A673 (cell line): ENCODE measurements around the gene POLE2.
"Not testable (repeated sequence)": the region's sequence is repeated elsewhere in the genome, so short reads cannot be mapped to it uniquely, and the experiment has no call there.

Experiments
- EZH2 ChIP-seq: fragments of 200-600 bp; sonication (generic); IDR thresholded peaks from 2 replicates; pipeline ENCODE4 v1.6.1; 2017; ENCODE audit warnings: borderline replicate concordance, low read depth, mild to moderate bottlenecking, mixed read lengths, antibody characterized with exemption, low read length; ENCODE audit not compliant: poor library complexity, severe bottlenecking
- TF ChIP-seq, protein P1 (sequence below): fragments of 300-800, 200-600 bp; sonication (generic); conservative IDR thresholded peaks from 2 replicates; pipeline ENCODE4 v1.5.1; 2017; ENCODE audit warnings: low read depth, mild to moderate bottlenecking, antibody characterized with exemption, low read length, moderate library complexity, mixed read lengths

DNA sequence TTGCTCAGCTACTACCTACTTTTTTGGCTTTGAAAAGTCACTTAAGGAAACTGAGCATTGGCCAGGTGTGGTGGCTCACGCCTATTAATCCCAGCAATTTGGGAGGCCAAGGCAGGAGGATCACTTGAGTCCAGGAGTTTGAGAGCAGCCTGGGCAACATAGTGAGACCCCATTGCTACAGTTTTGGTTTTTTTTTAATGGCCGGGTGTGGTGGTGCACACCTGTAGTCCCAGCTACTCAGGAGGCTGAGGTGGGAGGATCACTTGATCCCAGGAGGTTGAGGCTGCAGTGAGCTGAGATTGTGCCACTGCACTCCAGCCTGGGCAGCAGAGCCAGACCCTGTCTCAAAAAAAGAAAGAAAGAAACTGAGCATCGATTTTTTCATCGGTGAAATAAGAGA is 47.7 kb upstream of the POLE2 start:
- TF ChIP-seq, protein P1, sequence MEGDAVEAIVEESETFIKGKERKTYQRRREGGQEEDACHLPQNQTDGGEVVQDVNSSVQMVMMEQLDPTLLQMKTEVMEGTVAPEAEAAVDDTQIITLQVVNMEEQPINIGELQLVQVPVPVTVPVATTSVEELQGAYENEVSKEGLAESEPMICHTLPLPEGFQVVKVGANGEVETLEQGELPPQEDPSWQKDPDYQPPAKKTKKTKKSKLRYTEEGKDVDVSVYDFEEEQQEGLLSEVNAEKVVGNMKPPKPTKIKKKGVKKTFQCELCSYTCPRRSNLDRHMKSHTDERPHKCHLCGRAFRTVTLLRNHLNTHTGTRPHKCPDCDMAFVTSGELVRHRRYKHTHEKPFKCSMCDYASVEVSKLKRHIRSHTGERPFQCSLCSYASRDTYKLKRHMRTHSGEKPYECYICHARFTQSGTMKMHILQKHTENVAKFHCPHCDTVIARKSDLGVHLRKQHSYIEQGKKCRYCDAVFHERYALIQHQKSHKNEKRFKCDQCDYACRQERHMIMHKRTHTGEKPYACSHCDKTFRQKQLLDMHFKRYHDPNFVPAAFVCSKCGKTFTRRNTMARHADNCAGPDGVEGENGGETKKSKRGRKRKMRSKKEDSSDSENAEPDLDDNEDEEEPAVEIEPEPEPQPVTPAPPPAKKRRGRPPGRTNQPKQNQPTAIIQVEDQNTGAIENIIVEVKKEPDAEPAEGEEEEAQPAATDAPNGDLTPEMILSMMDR: not testable (repeated sequence)
- not testable (repeated sequence) for TF ChIP-seq EZH2
